ENCODE data around the gene BIK. TPM values are rescaled to one million over a fixed set of nuclear protein-coding genes. Genes with fewer than 3 reads are reported as not detected.

The BIK gene
- total RNA-seq, 1 experiment from 2014 or later = 0.10 TPM

GRCh38 chr22:43166132-43166930 lies 55.8 kb downstream of the BIK start:
- Histone ChIP-seq H3K36me3 (peaks cover 29% of the 10 kb centered on the region), H3K9me3 (no peaks in the 10 kb centered on the region), H3K27me3 (no peaks in the 10 kb centered on the region), H3K4me3 (no peak overlapping the region)
- no peak for DNase-seq

- DNase-seq = no peak
- H3K36me3 ChIP-seq = peaks cover 31% of the 10 kb centered on the region
- no peak overlapping the region for H3K4me3 ChIP-seq
- no peaks in the 10 kb centered on the region for H3K9me3 ChIP-seq
- H3K27me3 ChIP-seq = no peaks in the 10 kb centered on the region
Observed at GRCh38 chr22:43167001-43167589, 56.5 kb downstream of the BIK start.

GRCh38 chr22:43168471-43169309 lies 58.1 kb downstream of the BIK start:
- Histone ChIP-seq H3K36me3 (peaks cover 28% of the 10 kb centered on the region), H3K9me3 (no peaks in the 10 kb centered on the region), H3K27me3 (no peaks in the 10 kb centered on the region), H3K4me3 (no peak overlapping the region)
- no peak for DNase-seq

GRCh38 chr22:43169310-43170130 lies 59.0 kb downstream of the BIK start:
- no peaks in the 10 kb centered on the region for H3K9me3 ChIP-seq
- DNase-seq = no peak
- H3K36me3 ChIP-seq = peaks cover 28% of the 10 kb centered on the region
- no peaks in the 10 kb centered on the region for H3K27me3 ChIP-seq
- no peak overlapping the region for H3K4me3 ChIP-seq

GRCh38 chr22:43170131-43170480 lies 59.6 kb downstream of the BIK start:
- no peak overlapping the region for H3K4me3 ChIP-seq
- H3K9me3 ChIP-seq = no peaks in the 10 kb centered on the region
- H3K27me3 ChIP-seq = no peaks in the 10 kb centered on the region
- H3K36me3 ChIP-seq = peaks cover 32% of the 10 kb centered on the region
- no peak for DNase-seq

- H3K4me3 ChIP-seq = no peak overlapping the region
- no peaks in the 10 kb centered on the region for H3K27me3 ChIP-seq
- H3K9me3 ChIP-seq = no peaks in the 10 kb centered on the region
- no peak for DNase-seq
- H3K36me3 ChIP-seq = peaks cover 36% of the 10 kb centered on the region
Observed at GRCh38 chr22:43171019-43171491, 60.5 kb downstream of the BIK start.

GRCh38 chr22:43171607-43172006 lies 61.1 kb downstream of the BIK start:
- Histone ChIP-seq H3K27me3 (no peaks in the 10 kb centered on the region), H3K4me3 (no peak overlapping the region), H3K36me3 (peaks cover 36% of the 10 kb centered on the region), H3K9me3 (no peaks in the 10 kb centered on the region)
- no peak for DNase-seq

- H3K4me3 ChIP-seq = no peak overlapping the region
- H3K36me3 ChIP-seq = peaks cover 34% of the 10 kb centered on the region
- DNase-seq = no peak
- no peaks in the 10 kb centered on the region for H3K9me3 ChIP-seq
- no peaks in the 10 kb centered on the region for H3K27me3 ChIP-seq
Observed at GRCh38 chr22:43172191-43172590, 61.6 kb downstream of the BIK start.

- Histone ChIP-seq H3K4me3 (no peak overlapping the region), H3K36me3 (peaks cover 37% of the 10 kb centered on the region), H3K27me3 (no peaks in the 10 kb centered on the region), H3K9me3 (no peaks in the 10 kb centered on the region)
- DNase-seq = no peak
Observed at GRCh38 chr22:43173566-43173965, 63.0 kb downstream of the BIK start.

GRCh38 chr22:43173976-43174720 lies 63.6 kb downstream of the BIK start:
- DNase-seq = no peak
- H3K36me3 ChIP-seq = peaks cover 41% of the 10 kb centered on the region
- no peak overlapping the region for H3K4me3 ChIP-seq

GRCh38 chr22:43174941-43175531 lies 64.5 kb downstream of the BIK start:
- Histone ChIP-seq H3K27me3 (no peaks in the 10 kb centered on the region), H3K4me3 (no peak overlapping the region), H3K9me3 (no peaks in the 10 kb centered on the region), H3K36me3 (peaks cover 42% of the 10 kb centered on the region)
- no peak for DNase-seq

More at GRCh38 chr22:43173976-43174720, 63.6 kb downstream of the BIK start:
- Histone ChIP-seq H3K27me3 (no peaks in the 10 kb centered on the region), H3K9me3 (no peaks in the 10 kb centered on the region)

GRCh38 chr22:43176090-43176489 lies 65.5 kb downstream of the BIK start:
- peaks cover 44% of the 10 kb centered on the region for H3K36me3 ChIP-seq
- no peaks in the 10 kb centered on the region for H3K9me3 ChIP-seq
- no peak overlapping the region for H3K4me3 ChIP-seq
- DNase-seq = no peak
- H3K27me3 ChIP-seq = no peaks in the 10 kb centered on the region

- Histone ChIP-seq H3K4me3 (no peak overlapping the region), H3K9me3 (no peaks in the 10 kb centered on the region), H3K36me3 (peaks cover 48% of the 10 kb centered on the region), H3K27me3 (no peaks in the 10 kb centered on the region)
- no peak for DNase-seq
Observed at GRCh38 chr22:43177479-43177878, 66.9 kb downstream of the BIK start.

Data from MG63 (cell line).